ENCODE measurements around the gene USP13.

The USP13 gene

DNA sequence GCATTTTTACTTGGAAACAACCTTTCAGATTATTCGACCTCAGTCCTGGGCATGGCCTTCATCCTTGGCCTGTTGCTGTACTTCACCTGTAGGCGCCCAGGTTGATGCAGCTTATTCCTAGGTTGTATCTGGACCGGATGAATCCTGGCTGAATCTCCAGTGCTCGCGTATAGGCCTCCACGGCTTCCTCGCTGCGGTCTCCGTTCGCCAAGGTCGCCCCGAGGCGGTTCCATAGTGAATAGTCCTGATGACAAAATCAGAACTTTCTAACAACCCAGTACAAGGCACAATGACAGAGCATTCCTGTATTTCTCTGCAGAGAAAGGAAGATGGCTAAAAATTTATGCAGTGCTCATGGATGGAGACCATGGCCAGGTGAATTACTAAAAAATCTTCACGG is 154.7 kb downstream of the USP13 start:
- in situ Hi-C loops (cut with HindIII; ENCODE audit: low pct_ligation_motif_present, low pct_unique_long_range_greater_than_20kb, low sequenced_read_pairs): no loop called here
- DNase-seq: no peak

DNA sequence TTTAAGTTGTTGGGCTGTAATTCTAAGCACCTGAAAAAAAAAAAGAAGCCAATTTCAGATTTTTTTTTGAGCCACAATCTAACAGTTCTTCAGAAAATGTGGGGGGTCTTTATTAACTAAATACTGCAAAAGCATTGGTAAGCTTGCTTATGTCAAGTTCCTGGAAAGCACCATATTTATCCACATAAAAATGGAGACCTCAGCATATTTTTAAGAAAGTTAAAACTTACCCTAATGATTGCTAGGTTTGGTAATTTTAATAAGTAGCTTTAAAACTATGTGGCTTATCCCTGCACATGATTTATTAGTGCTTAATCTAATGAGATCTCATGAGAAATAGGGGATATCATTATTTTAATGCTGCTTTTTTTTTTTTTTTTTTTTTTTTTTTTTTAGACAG is 156.8 kb downstream of the USP13 start:
- DNase-seq: no peak
- in situ Hi-C loops (cut with HindIII; ENCODE audit: low pct_ligation_motif_present, low pct_unique_long_range_greater_than_20kb, low sequenced_read_pairs): no loop called here

DNA sequence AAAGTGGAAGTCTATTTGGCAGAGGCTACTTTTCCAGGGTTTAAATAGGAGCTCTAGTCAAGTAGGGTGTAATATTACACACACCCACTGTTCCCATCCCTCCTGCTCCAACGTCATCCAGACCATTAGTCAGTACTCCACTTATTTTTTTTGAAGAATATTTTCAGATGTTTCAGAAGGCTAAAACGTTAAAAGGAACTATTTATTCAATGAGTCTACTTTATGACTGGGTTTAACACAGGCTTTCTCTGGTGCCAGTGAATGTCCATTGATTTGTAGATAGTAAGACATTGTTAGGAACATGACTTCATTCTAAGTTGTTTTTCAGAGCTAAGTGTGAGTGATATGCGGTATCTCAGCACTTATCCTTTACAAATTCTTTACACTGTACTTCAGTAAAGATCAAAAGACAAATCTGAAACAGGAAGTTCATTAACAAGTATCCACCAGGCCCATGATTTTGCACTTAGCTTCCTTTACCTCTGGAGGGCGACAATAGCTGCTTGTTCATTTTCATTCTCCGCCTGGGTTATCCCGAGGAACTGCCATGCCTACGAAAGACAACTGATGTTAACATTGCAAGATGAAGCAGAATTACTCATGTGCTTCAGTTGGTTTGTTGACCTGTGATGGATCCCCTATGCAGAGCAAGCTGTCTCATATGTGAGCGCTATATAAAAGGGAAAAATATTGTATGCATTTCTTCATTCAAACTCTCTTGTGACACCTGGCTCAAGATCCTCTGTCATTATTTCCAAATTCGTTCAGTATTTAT is 158.7 kb downstream of the USP13 start:
- in situ Hi-C loops (cut with HindIII; ENCODE audit: low pct_ligation_motif_present, low pct_unique_long_range_greater_than_20kb, low sequenced_read_pairs): no loop called here
- DNase-seq: peak; percentile 72

DNA sequence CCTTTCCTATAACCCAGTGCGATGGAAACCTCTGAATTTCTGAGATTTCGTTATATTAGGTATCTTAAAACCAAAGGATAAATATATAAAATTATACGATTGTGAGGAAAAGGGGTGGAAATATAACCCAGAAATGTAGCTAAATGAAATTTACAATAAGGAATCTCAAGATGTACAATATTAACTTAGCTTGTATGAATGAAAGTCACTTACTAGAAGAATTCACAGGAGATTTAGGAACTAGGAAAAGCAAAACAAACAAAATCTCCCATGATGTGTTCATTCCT is 159.2 kb downstream of the USP13 start:
- in situ Hi-C loops (cut with HindIII; ENCODE audit: low pct_ligation_motif_present, low pct_unique_long_range_greater_than_20kb, low sequenced_read_pairs): no loop called here
- DNase-seq: no peak

DNA sequence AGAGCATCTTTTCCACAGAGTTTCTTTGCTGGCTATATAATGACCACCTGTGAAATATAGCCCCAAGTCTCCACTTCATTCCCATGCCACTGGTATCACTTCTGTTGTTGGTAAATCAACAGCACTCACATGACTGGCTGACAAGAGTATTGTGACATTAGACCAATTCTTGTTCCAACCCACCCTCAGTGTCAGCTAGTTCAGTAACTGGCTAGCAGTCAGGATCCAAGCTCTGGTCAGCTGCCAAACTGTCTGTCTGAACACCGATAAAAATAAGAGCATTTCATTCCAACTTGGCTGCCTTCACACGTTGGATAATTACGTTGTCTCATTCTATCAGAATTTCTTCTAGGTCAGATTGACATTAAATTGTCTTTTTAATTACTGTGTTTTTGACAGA is 166.5 kb downstream of the USP13 start:
- in situ Hi-C loops (cut with HindIII; ENCODE audit: low pct_ligation_motif_present, low pct_unique_long_range_greater_than_20kb, low sequenced_read_pairs): no loop called here

DNA sequence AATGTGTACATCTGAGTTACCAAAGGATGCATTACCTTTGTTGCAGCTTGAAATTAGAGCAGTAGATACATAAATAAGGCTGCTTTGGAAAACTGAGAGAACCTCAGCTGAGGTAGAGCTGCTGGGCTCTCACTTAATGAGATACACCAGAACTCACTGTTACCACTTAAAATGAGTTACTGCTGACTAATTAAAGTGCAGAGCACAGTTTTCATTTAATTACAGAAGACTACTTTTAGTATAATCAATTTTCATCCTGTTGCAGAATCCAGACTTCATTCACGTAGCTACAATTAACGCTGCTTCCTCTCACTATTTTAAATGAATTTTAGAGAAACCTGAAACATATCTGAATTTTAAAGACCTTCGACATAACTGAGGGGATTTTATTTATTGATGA is 169.5 kb downstream of the USP13 start:
- in situ Hi-C loops (cut with HindIII; ENCODE audit: low pct_ligation_motif_present, low pct_unique_long_range_greater_than_20kb, low sequenced_read_pairs): no loop called here
- DNase-seq: no peak

More for the DNA sequence above, 166.5 kb downstream of the USP13 start:
- no peak for DNase-seq

DNA sequence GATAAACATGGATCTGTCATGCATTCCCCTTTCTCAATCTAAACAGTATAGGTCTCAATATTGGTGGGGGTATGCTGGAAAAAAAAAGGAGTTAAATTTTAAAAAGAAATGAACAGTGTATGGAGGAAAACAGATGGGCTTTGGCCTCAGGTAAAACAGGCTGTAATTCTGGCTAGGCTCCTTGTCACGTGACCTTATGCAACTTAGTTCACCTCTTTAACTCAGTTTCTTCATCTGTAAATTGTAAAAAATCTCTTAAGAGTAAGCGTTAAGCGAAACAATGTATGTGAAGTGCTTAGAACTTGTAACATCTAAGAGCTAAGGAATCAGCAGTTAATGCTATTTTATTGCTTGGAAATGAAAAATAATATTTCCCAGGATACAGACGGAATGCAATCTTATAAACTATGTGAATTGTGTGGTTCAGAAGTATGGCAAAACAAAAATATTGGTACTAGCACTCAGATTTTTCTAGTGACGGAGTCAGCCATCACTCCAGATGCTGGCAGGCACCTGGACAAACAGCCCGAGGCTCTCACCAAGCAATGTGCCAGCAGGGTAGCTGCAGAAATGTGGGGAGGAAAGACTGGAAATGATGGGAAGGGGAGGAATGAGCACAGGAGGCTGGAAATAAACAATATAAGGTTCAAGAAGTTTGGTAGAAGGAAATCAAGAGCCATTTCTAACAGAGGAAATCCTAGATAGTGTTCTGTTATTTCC is 172.8 kb downstream of the USP13 start:
- in situ Hi-C loops (cut with HindIII; ENCODE audit: low pct_ligation_motif_present, low pct_unique_long_range_greater_than_20kb, low sequenced_read_pairs): no loop called here
- DNase-seq: no peak

DNA sequence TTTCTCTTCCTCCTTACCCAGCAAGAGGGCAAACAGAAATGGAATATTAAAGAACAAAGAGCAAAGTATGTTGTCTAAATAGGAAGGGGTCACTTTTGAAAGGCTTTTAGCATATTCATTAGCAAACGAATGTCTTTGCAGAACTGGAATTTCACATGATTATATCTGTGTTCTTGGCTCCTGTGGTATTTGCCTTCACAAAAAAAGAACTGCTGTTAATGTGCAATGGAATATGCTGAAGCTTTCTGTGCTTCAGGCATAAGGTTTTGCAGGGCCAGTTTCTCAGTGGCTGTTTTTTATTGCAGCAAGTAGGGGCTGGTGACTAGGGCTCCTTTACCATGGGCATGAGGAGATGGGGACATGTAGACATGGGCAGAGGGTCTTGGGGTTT is 173.4 kb downstream of the USP13 start:
- in situ Hi-C loops (cut with HindIII; ENCODE audit: low pct_ligation_motif_present, low pct_unique_long_range_greater_than_20kb, low sequenced_read_pairs): no loop called here

DNA sequence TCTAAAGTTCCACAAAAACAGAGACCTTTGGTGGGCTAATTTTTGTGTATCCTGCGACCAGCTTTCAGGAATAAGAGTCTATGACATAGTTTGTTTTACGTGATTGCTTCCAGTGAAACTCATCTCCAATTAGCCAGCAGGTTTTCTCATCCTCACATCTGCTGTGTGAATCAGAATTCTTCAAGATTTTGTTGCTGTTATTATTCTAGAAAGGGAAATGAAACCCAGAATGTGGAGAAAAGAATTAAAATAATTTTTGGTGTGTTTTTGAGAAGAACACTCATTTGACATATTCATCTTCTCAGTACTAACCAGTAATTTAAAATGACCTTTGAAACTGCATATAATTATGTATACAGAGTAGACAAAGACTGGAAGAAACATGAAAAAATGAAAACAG is 175.9 kb downstream of the USP13 start:
- in situ Hi-C loops (cut with HindIII; ENCODE audit: low pct_ligation_motif_present, low pct_unique_long_range_greater_than_20kb, low sequenced_read_pairs): no loop called here
- DNase-seq: no peak

More for the DNA sequence above, 173.4 kb downstream of the USP13 start:
- no peak for DNase-seq

DNA sequence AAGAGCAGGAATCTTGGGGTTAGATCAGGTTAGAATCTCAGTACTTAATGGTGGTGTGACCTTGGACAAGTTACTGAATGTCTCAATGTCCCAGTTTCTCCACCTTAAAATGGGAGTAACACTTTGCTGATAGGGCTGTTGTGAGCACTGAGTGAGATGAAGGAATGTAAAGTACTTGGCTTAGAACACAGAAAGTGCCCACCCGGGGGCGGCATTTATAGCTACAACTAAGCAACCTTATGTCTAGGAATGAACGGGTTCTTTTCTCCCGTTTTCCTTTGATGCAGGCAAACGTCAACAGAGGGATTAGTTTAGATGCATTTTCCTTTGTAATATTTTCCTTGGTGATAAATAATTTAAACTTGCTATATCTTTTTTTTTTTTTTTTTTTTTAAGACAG is 176.6 kb downstream of the USP13 start:
- DNase-seq: no peak
- in situ Hi-C loops (cut with HindIII; ENCODE audit: low pct_ligation_motif_present, low pct_unique_long_range_greater_than_20kb, low sequenced_read_pairs): no loop called here

DNA sequence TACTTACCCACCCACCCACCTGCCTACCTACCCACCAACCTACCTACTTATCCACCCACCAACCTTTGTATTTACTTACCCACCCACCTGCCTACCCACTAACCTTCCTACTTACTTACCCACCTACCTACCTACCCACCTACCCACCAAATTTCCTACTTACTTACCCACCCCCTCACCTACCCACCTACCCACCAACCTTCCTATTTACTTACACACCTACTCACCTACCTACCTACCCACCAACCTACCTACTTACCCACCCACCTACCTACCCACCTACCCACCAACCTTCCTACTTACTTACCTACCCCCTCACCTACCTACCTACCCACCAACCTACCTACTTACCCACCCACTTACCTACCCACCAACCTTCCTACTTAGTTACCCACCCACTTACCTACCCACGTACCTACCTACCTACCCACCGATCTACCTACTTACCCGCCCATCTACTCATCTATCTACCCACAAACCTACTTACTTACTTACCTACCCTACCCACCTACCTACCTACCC is 179.6 kb downstream of the USP13 start:
- in situ Hi-C loops (cut with HindIII; ENCODE audit: low pct_ligation_motif_present, low pct_unique_long_range_greater_than_20kb, low sequenced_read_pairs): no loop called here

DNA sequence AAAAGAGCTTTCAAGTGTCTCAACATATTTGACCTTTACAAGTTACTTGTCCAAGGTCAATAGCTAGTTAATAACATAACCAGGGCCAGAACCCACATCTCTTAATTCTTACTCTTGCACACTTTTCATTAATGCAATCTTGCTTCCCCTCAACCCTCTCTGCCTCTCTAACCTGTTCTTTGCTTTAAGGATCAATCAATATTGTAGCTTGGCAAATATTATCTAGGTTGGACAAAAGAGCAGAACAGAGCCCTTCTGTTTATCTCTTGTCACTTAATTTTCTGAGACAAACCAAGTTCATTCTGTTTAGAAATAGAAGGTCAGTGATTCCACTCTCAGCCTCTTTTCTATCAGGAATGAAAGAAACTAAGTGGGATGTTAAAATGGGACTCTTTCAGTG is 180.5 kb downstream of the USP13 start:
- no peak for DNase-seq
- in situ Hi-C loops (cut with HindIII; ENCODE audit: low pct_ligation_motif_present, low pct_unique_long_range_greater_than_20kb, low sequenced_read_pairs): no loop called here

More for the DNA sequence above, 179.6 kb downstream of the USP13 start:
- no peak for DNase-seq

DNA sequence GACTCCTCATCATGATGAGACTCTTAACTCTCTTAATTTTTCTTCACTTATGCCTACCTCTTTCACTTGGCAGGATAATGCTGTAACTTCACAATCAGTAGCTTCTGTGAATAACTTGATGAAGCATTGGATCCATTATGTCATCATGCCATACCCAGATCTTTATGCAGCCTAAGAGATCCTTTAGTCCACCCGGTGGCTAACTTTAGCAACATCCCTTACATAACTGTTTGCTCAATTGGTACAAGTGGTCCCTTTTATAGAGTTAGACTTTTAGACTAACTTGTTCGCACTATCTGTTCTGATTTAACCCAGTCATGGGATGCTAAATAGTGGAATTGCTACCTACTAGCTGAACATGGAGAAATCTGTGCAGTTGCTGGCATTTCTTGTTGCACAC is 184.5 kb downstream of the USP13 start:
- DNase-seq: peak; percentile 20
- in situ Hi-C loops (cut with HindIII; ENCODE audit: low pct_ligation_motif_present, low pct_unique_long_range_greater_than_20kb, low sequenced_read_pairs): no loop called here
